ENCODE measurements around the gene ZCCHC2.

ZCCHC2 gene

DNA sequence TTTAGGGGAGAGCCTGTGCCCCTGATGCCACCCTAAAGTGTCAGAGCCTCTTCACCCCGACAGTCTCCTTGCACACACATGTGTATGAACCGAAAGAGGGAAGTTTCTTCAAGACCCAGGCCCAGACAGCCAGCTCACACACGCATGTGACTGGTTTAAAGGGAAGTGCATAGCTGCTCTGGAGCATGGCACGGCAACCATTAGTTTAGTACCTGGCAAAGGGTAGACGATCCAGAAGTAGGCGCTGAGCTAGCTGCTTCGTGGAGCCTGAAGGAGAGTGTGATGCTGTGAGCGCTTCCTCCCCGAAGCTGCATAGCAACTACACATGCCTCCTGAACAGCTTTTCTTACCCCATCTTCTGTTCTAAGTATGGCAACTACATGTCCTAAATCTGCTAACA is 91.7 kb downstream of the ZCCHC2 start:
- no peak overlapping the region for H3K9ac ChIP-seq (ENCODE audit: low read length)
- H3K4me3 ChIP-seq (ENCODE audit: low read length), result no peak overlapping the region
- peaks cover 26% of the 10 kb centered on the region for H3K27me3 ChIP-seq (replicated peaks; ENCODE audit: control insufficient read depth, insufficient read depth, low read length)
- no peaks in the 10 kb centered on the region for H3K9me3 ChIP-seq (ENCODE audit: control insufficient read depth, low read length)
- H3K4me1 ChIP-seq (ENCODE audit: control insufficient read depth, insufficient read depth, low read length), result peaks cover 5% of the 10 kb centered on the region
- no peak for DNase-seq (ENCODE audit: low read depth)
- no peaks in the 10 kb centered on the region for H3K36me3 ChIP-seq (ENCODE audit: control insufficient read depth, insufficient read depth, low read length, severe bottlenecking)

DNA sequence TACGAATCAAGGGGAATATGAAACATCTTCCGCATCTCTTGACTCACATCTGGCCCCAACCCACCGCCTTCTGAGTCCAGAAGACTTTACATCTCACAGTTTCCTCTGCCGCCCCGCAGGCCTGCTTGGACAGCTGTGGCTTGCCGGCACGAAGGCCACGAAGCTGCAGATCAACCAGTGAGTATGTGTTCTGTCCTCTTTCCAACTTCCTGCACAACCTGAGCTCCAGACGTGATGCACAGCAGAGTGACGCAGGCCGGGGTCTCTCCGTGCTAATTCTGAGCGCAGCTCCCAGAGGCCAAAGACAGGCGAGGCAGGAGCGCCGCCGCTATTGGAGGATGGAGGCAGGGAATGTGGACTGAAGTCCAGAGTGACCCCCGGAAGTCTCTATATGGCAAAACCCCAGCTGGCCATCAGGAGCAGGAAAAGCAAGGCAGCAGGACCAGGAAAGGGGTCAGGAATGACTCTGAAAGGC is 93.5 kb downstream of the ZCCHC2 start:
- Histone ChIP-seq H3K4me3 (ENCODE audit: low read length) (no peak overlapping the region), H3K4me1 (ENCODE audit: control insufficient read depth, insufficient read depth, low read length) (no peaks in the 10 kb centered on the region), H3K9ac (ENCODE audit: low read length) (no peak overlapping the region), H3K9me3 (ENCODE audit: control insufficient read depth, low read length) (no peaks in the 10 kb centered on the region), H3K36me3 (ENCODE audit: control insufficient read depth, insufficient read depth, low read length, severe bottlenecking) (no peaks in the 10 kb centered on the region), H3K27me3 (replicated peaks; ENCODE audit: control insufficient read depth, insufficient read depth, low read length) (peaks cover 9% of the 10 kb centered on the region)
- DNase-seq (ENCODE audit: low read depth), result peak; percentile 71

DNA sequence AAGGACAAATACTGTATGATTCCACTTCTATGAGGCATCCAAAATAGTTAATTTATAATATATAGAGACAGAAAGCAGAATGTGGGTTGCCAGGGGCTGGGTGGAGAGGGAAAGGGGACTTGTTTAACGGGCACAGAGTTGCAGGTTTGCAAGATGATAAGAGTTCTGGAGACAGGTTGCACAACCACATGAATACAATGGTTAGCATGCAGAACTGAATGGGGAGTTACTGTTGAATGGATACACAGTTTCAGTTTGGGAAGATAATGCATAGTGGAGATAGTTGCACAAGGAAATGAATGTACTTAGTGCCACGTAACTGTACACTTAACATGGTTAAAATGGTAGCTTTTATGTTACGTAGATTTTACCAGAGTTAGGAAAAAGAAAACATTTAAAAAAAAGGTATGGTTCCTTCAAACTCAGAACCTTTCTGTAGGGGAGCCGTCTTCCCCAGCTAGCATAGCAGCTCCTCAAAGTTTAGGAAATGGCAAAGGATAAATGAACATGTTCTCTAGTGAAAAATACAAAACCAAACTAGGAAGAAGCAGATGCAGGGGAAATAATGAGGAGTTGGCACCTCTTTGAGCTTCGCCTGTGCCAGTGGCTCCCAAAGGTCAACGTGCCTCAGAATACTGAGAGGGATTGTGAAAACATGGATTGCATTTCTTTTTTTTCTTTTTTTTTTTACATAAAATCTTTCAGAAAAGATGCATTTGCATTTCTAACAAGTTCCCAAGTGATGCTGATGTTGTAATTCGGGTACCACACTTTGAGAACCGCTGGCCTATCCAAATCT is 95.2 kb downstream of the ZCCHC2 start:
- no peaks in the 10 kb centered on the region for H3K27me3 ChIP-seq (replicated peaks; ENCODE audit: control insufficient read depth, insufficient read depth, low read length)
- H3K36me3 ChIP-seq (ENCODE audit: control insufficient read depth, insufficient read depth, low read length, severe bottlenecking), result no peaks in the 10 kb centered on the region
- no peak overlapping the region for H3K9ac ChIP-seq (ENCODE audit: low read length)
- H3K4me1 ChIP-seq (ENCODE audit: control insufficient read depth, insufficient read depth, low read length), result no peaks in the 10 kb centered on the region
- H3K9me3 ChIP-seq (ENCODE audit: control insufficient read depth, low read length), result no peaks in the 10 kb centered on the region
- H3K4me3 ChIP-seq (ENCODE audit: low read length), result no peak overlapping the region
- DNase-seq (ENCODE audit: low read depth), result no peak

DNA sequence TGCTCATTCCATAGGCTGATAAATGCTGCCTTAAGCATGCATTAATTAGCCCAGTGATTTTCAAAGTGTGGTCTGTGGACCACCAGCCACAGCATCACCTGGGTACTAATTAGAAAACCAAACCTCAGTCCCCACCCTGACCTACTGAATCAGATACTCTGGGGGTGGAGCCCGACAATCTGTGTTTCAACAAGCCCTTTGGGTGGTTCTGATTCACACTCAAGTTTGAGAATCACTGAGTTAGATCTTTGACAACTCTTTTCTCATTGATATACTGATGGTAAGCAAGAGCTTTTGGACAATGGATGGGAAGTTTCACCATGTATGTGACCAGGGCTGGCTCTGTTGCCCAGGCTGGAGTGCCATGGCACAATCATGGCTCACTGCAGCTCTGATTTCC is 95.9 kb downstream of the ZCCHC2 start:
- Histone ChIP-seq H3K9me3 (ENCODE audit: control insufficient read depth, low read length) (no peaks in the 10 kb centered on the region), H3K4me3 (ENCODE audit: low read length) (no peak overlapping the region), H3K27me3 (replicated peaks; ENCODE audit: control insufficient read depth, insufficient read depth, low read length) (no peaks in the 10 kb centered on the region), H3K9ac (ENCODE audit: low read length) (no peak overlapping the region), H3K4me1 (ENCODE audit: control insufficient read depth, insufficient read depth, low read length) (no peaks in the 10 kb centered on the region), H3K36me3 (ENCODE audit: control insufficient read depth, insufficient read depth, low read length, severe bottlenecking) (no peaks in the 10 kb centered on the region)
- no peak for DNase-seq (ENCODE audit: low read depth)

DNA sequence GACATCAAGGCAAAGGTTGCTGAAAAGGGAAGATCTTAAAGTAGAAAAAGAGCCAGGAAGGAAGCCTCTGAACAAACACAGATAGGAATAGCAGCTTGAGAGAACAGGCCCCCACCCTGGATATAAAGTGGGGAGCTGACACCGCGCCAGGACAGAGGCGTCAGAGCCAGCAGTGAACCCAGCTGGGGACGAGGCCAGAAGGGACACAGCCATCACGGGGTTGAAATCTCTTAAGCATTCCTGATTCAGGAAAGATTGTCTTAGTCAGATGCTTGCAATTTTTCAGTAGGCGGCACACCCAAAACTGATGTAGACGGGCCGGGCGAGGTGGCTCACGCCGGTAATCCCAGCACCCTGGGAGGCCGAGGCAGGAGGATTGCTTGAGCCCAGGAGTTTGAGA is 98.7 kb downstream of the ZCCHC2 start:
- no peaks in the 10 kb centered on the region for H3K27me3 ChIP-seq (replicated peaks; ENCODE audit: control insufficient read depth, insufficient read depth, low read length)
- H3K9ac ChIP-seq (ENCODE audit: low read length), result no peak overlapping the region
- H3K4me1 ChIP-seq (ENCODE audit: control insufficient read depth, insufficient read depth, low read length), result peaks cover 5% of the 10 kb centered on the region
- no peaks in the 10 kb centered on the region for H3K36me3 ChIP-seq (ENCODE audit: control insufficient read depth, insufficient read depth, low read length, severe bottlenecking)
- H3K9me3 ChIP-seq (ENCODE audit: control insufficient read depth, low read length), result no peaks in the 10 kb centered on the region
- peak; percentile 51 for DNase-seq (ENCODE audit: low read depth)
- no peak overlapping the region for H3K4me3 ChIP-seq (ENCODE audit: low read length)

DNA sequence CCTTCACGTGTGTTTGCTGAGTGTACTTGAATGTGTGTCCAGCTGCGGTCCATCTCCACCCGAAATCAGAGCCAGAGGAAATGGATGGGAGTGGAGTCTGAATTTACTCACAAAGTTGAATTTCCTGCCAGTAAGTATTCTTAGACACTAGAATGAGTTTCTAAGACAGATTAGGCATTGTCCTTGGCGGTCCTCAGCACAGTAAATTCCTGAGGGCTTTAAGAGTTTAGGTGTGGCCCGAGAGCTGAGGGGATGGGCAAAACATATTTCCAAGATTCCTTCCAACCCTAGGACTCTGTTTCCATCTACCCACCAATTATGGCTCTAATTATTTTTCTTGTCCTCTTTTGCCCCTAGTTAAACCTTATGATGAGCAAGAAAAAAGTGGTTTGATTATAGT is 102.2 kb downstream of the ZCCHC2 start:
- Histone ChIP-seq H3K9me3 (ENCODE audit: control insufficient read depth, low read length) (no peaks in the 10 kb centered on the region), H3K36me3 (ENCODE audit: control insufficient read depth, insufficient read depth, low read length, severe bottlenecking) (no peaks in the 10 kb centered on the region), H3K9ac (ENCODE audit: low read length) (no peak overlapping the region), H3K4me1 (ENCODE audit: control insufficient read depth, insufficient read depth, low read length) (peaks cover 5% of the 10 kb centered on the region), H3K4me3 (ENCODE audit: low read length) (peak overlapping the region; percentile 25), H3K27me3 (replicated peaks; ENCODE audit: control insufficient read depth, insufficient read depth, low read length) (no peaks in the 10 kb centered on the region)
- DNase-seq (ENCODE audit: low read depth), result peak; percentile 52

All from adipocyte (in vitro differentiated cells).